Esophagus muscularis mucosa (tissue), 4 donors: ENCODE data around the gene NFATC4. TPM values are rescaled to one million over a fixed set of nuclear protein-coding genes. Genes with fewer than 3 reads are reported as not detected.
A peak's percentile ranks its signal among the peaks of the same experiment; 100 is the strongest.
"Not testable (repeated sequence)": the region's sequence is repeated elsewhere in the genome, so short reads cannot be mapped to it uniquely, and the experiment has no call there.

Source experiments
- DNase-seq: peaks from one replicate; pipeline ENCODE4 v3.0.0-alpha.2; 2017; ENCODE audit errors: extremely low spot score
- H3K27ac ChIP-seq, 4 donors: fragments of 200-600 bp; sonication (generic); replicated peaks in 1 of 4; 1 replicate in 3 of 4; 2 replicates in 1 of 4; pipeline ENCODE4 v1.5.1; 2016 to 2019; ENCODE audit warnings: mild to moderate bottlenecking in 1 of 4
- H3K27me3 ChIP-seq, 4 donors: fragments of 200-600 bp; sonication (generic); one replicate each; pipeline versions ENCODE4 v1.5.1 to v1.6.0; 2016 to 2019
- H3K36me3 ChIP-seq, 4 donors: fragments of 200-600 bp; sonication (generic); one replicate each; pipeline ENCODE4 v1.5.1; 2016 to 2019
- H3K4me1 ChIP-seq, 4 donors: fragments of 200-600 bp; sonication (generic); one replicate each; pipeline ENCODE4 v1.5.1; 2016 to 2019
- H3K4me3 ChIP-seq, 4 donors: fragments of 200-600 bp; sonication (generic); 1 replicate in 2 of 4; 2 replicates in 2 of 4; pipeline ENCODE4 v1.5.1; 2016 to 2019; ENCODE audit warnings: mild to moderate bottlenecking in 4 of 4, moderate library complexity in 1 of 4
- H3K9me3 ChIP-seq, 4 donors: fragments of 200-600 bp; sonication (generic); 1 replicate in 3 of 4; 2 replicates in 1 of 4; pipeline ENCODE4 v1.5.1; 2016 to 2019
- CTCF ChIP-seq, 3 experiments: fragments of 200-600 bp in 2 of 3; fragments of 450-650 bp in 1 of 3; sonication (generic) in 2 of 3; IDR thresholded peaks; one replicate each; pipeline ENCODE4 v1.5.1; 2017 to 2019; ENCODE audit warnings: antibody characterized with exemption in 3 of 3, mild to moderate bottlenecking in 2 of 3, moderate library complexity in 1 of 3
- EP300 ChIP-seq: sonication (generic); formaldehyde crosslinking; IDR thresholded peaks from one replicate; pipeline ENCODE4 v1.6.1; 2017; ENCODE audit warnings: antibody characterized with exemption
- POLR2A ChIP-seq: fragments of 450-650 bp; IDR thresholded peaks from one replicate; pipeline ENCODE4 v1.6.1; 2017; ENCODE audit warnings: antibody characterized with exemption, moderate library complexity, mild to moderate bottlenecking, low read depth
- POLR2AphosphoS5 ChIP-seq, 2 donors: sonication (generic); formaldehyde crosslinking; IDR thresholded peaks; one replicate each; pipeline ENCODE4 v1.6.1; 2017; ENCODE audit warnings: antibody characterized with exemption in 2 of 2
- WGBS: methylation state at CpG from one replicate; pipeline ENCODE4 v1.1.5; 2018; 5-methylcytosine and 5-hydroxymethylcytosine counted together
- intact Hi-C: fragments of 100-400 bp; cut with DNase I; formaldehyde crosslinking; loops from one replicate; pipeline ENCODE4 v1.15.1; 2023
- total RNA-seq, 4 donors: library from RNA; depleted of rRNA; stranded (reverse); fragments of >200 nt; gene quantifications; one replicate each; pipeline versions ENCODE4 v1.1.0 to v1.2.1, GENCODE V29; 2016

The NFATC4 gene
- total RNA-seq, 4 donors from 2014 or later = 38.8 to 65.2 (median 48.3) TPM

DNA sequence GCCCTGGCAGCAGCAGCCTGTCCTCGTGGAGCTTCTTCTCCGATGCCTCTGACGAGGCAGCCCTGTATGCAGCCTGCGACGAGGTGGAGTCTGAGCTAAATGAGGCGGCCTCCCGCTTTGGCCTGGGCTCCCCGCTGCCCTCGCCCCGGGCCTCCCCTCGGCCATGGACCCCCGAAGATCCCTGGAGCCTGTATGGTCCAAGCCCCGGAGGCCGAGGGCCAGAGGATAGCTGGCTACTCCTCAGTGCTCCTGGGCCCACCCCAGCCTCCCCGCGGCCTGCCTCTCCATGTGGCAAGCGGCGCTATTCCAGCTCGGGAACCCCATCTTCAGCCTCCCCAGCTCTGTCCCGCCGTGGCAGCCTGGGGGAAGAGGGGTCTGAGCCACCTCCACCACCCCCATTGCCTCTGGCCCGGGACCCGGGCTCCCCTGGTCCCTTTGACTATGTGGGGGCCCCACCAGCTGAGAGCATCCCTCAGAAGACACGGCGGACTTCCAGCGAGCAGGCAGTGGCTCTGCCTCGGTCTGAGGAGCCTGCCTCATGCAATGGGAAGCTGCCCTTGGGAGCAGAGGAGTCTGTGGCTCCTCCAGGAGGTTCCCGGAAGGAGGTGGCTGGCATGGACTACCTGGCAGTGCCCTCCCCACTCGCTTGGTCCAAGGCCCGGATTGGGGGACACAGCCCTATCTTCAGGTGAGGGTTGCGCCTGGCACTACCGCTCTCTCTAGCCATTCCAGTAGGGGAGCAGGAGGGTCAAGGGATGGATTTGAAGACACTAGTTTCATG is 2.1 kb downstream of the NFATC4 start:
- DNase-seq = no peak
- intact Hi-C loops = no loop called here

DNA sequence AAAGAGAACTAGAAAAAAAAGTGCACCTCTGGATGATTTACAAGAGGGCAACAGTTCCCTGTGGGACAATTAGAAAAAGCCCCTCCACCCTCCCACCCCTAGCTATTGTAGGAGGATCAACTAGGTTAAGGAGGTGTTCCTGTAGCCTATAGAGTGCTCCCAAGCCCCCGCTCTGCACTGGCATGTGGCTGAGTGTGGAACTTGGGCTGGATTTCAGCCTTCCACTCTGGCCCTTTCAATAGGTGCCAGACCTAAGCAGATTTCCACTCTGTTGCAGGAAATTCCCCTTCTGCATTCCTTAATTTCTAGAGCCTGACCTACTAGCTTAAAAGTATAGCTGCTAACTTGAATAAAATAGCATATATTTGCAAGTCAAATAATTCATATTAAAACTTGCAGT is 2.8 kb downstream of the NFATC4 start:
- Histone ChIP-seq H3K27ac (peak overlapping the region; percentile 97 to 98 (median 98)), H3K4me1 (peaks cover 25 to 86% (median 71%) of the 10 kb centered on the region in 4 donors), H3K4me3 (no peak overlapping the region), H3K36me3 (peaks cover 4 to 44% (median 24%) of the 10 kb centered on the region in 4 donors), H3K27me3 (no peaks in the 10 kb centered on the region), H3K9me3 (no peaks in the 10 kb centered on the region)
- WGBS = 70% methylated on average over 1 of the region's 1 CpG
- intact Hi-C loops = no loop called here
- TF ChIP-seq POLR2AphosphoS5 (IDR thresholded peaks at IDR 0.05) (no peak), POLR2A (no peak), EP300 (no peak), CTCF (IDR thresholded peaks at IDR 0.05) (no peak)
- DNase-seq = no peak

More for the DNA sequence above, 2.1 kb downstream of the NFATC4 start:
- H3K36me3 ChIP-seq = peaks cover 3 to 38% (median 21%) of the 10 kb centered on the region in 4 donors
- H3K27ac ChIP-seq = peak overlapping the region; percentile 97 to 98 (median 98)
- H3K4me1 ChIP-seq = peaks cover 32 to 89% (median 78%) of the 10 kb centered on the region in 4 donors
- peak overlapping the region in 2 of 4 donors; percentile 80 to 81 for H3K4me3 ChIP-seq
- 75% methylated on average over 10 of the region's 32 CpGs for WGBS
- TF ChIP-seq CTCF (IDR thresholded peaks at IDR 0.05) = no peak
- TF ChIP-seq POLR2AphosphoS5 (IDR thresholded peaks at IDR 0.05) = no peak
- TF ChIP-seq POLR2A = no peak
- TF ChIP-seq EP300 = no peak
- no peaks in the 10 kb centered on the region for H3K9me3 ChIP-seq
- no peaks in the 10 kb centered on the region for H3K27me3 ChIP-seq

GRCh38 chr14:24371605-24372004 is 3.6 kb downstream of the NFATC4 start:
- 81% methylated on average over 3 of the region's 3 CpGs for WGBS
- H3K27me3 ChIP-seq, intact Hi-C loops, H3K9me3 ChIP-seq, DNase-seq, H3K4me3 ChIP-seq: not testable (repeated sequence)
- peak overlapping the region; percentile 9 to 98 (median 14) for H3K27ac ChIP-seq
- H3K36me3 ChIP-seq = peaks cover 6 to 53% (median 29%) of the 10 kb centered on the region in 4 donors
- H3K4me1 ChIP-seq = peaks cover 17 to 81% (median 69%) of the 10 kb centered on the region in 4 donors

- intact Hi-C loops = no loop called here
- Histone ChIP-seq H3K4me3 (no peak overlapping the region), H3K4me1 (peaks cover 15 to 83% (median 69%) of the 10 kb centered on the region in 4 donors), H3K27ac (peak overlapping the region in 1 of 4 donors; percentile 3), H3K27me3 (no peaks in the 10 kb centered on the region), H3K9me3 (no peaks in the 10 kb centered on the region), H3K36me3 (peaks cover 6 to 62% (median 34%) of the 10 kb centered on the region in 4 donors)
- TF ChIP-seq POLR2A = no peak
- no peak for TF ChIP-seq CTCF (IDR thresholded peaks at IDR 0.05)
- TF ChIP-seq POLR2AphosphoS5 (IDR thresholded peaks at IDR 0.05) = no peak
- no peak for TF ChIP-seq EP300
- DNase-seq = no peak
- 76% methylated on average over 12 of the region's 12 CpGs for WGBS
These were observed 4.9 kb downstream of the NFATC4 start for GRCh38 chr14:24372701-24373416.

DNA sequence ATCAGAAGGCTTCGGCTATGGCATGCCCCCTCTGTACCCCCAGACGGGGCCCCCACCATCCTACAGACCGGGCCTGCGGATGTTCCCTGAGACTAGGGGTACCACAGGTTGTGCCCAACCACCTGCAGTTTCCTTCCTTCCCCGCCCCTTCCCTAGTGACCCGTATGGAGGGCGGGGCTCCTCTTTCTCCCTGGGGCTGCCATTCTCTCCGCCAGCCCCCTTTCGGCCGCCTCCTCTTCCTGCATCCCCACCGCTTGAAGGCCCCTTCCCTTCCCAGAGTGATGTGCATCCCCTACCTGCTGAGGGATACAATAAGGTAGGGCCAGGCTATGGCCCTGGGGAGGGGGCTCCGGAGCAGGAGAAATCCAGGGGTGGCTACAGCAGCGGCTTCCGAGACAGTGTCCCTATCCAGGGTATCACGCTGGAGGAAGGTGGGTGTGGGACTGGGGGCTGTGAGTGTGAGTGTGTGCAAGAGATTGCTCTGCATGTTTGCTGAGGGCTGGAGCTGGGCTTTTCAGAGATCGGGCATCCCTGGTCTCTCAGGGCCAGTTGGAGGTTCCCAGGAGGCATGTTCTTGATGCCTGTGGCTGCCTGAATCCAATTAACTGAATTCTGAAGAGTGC is 8.6 kb downstream of the NFATC4 start:
- H3K27ac ChIP-seq = no peak overlapping the region
- WGBS = 67% methylated on average over 16 of the region's 16 CpGs

More for the DNA sequence above, 8.6 kb downstream of the NFATC4 start:
- no peaks in the 10 kb centered on the region for H3K27me3 ChIP-seq
- H3K9me3 ChIP-seq = no peaks in the 10 kb centered on the region
- TF ChIP-seq EP300 = no peak
- TF ChIP-seq CTCF (IDR thresholded peaks at IDR 0.05) = no peak
- TF ChIP-seq POLR2AphosphoS5 (IDR thresholded peaks at IDR 0.05) = no peak
- TF ChIP-seq POLR2A = no peak
- H3K36me3 ChIP-seq = peaks cover 0 to 62% (median 33%) of the 10 kb centered on the region in 4 donors
- no peak for DNase-seq
- peaks cover 11 to 50% (median 36%) of the 10 kb centered on the region in 4 donors for H3K4me1 ChIP-seq
- intact Hi-C loops = no loop called here
- H3K4me3 ChIP-seq = no peak overlapping the region
